NCI-H2196 (cell line): ENCODE measurements around the gene HOXD3.

Source experiments
- DNase-seq: peaks from one replicate; lab custom pipeline; 2025; ENCODE audit not compliant: unreplicated experiment; lab: John Stamatoyannopoulos, UW

HOXD3 gene

GRCh38 chr2:176161825-176162626 is 4.9 kb downstream of the HOXD3 start:
- no peak for DNase-seq

- no peak for DNase-seq
Observed at GRCh38 chr2:176162911-176163671, 6.0 kb downstream of the HOXD3 start.

- DNase-seq: no peak
Observed at GRCh38 chr2:176163672-176164056, 6.6 kb downstream of the HOXD3 start.

DNA sequence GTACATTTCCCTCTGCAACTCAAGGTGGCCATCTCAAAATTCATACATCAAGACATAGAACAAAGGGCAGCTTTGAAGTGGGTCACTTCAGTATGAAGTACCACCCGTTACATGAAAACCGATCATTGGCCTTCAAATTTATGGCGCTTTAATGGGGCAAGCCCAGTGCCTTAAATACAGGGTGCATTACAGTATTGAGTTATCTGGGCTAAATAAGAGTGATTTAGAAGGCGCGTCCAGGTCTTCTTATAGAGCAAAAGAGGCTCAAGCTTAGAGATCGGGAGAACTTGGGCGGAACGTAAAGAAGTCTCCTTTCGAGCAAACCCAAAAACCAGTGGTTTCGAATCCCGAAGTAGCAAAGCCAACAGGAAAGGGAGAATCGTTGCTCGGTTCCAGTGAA is 7.1 kb downstream of the HOXD3 start:
- DNase-seq: no peak

GRCh38 chr2:176164611-176165369 is 7.7 kb downstream of the HOXD3 start:
- DNase-seq: no peak

GRCh38 chr2:176165370-176166050 is 8.4 kb downstream of the HOXD3 start:
- DNase-seq: no peak

GRCh38 chr2:176166272-176166671 is 9.2 kb downstream of the HOXD3 start:
- DNase-seq: no peak

GRCh38 chr2:176167398-176167797 is 10.3 kb downstream of the HOXD3 start:
- DNase-seq: no peak

- no peak for DNase-seq
Observed at GRCh38 chr2:176169181-176169580, 12.1 kb downstream of the HOXD3 start.

DNA sequence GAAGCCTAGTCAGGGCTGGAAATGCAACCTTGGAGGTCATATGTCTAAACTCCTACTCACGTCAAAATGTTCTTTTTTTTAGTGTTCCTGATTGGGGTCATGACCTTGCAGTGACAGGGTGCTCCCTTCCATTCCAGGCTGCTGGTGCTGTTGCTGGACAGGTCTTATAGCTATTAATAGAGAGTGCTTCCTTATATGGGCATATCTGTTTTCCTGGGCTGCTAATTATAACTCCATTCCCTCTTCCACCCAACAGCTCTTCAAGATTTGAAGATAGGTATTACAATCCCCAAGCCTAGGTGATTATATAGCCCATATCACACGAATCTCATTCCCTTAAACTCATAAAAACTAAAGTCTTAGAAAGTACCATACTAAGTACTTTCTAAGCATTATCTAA is 12.6 kb downstream of the HOXD3 start:
- no peak for DNase-seq

GRCh38 chr2:176170602-176171305 is 13.6 kb downstream of the HOXD3 start:
- no peak for DNase-seq

DNA sequence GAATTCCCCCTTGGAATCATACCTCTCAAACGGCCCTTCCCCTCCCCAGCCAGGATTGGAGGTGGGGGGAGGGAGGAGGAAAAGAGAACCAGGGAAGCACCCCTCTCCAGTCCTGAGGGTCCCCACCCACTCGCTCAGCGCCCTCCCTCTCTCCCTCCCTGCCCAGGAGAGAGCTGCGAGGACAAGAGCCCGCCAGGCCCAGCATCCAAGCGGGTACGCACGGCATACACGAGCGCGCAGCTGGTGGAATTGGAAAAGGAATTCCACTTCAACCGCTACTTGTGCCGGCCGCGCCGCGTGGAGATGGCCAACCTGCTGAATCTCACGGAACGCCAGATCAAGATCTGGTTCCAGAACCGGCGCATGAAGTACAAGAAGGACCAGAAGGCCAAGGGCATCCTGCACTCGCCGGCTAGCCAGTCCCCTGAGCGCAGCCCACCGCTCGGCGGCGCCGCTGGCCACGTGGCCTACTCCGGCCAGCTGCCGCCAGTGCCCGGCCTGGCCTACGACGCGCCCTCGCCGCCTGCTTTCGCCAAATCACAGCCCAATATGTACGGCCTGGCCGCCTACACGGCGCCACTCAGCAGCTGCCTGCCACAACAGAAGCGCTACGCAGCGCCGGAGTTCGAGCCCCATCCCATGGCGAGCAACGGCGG is 14.4 kb downstream of the HOXD3 start:
- no peak for DNase-seq

GRCh38 chr2:176172007-176172894 is 15.1 kb downstream of the HOXD3 start:
- no peak for DNase-seq

GRCh38 chr2:176172895-176173566 is 15.9 kb downstream of the HOXD3 start:
- no peak for DNase-seq

GRCh38 chr2:176173567-176174381 is 16.7 kb downstream of the HOXD3 start:
- no peak for DNase-seq

- no peak for DNase-seq
Observed at GRCh38 chr2:176174382-176174823, 17.3 kb downstream of the HOXD3 start.
